Natural killer cell (primary cell): ENCODE results near the gene MTG1. TPM values are rescaled to one million over a fixed set of nuclear protein-coding genes. Genes with fewer than 3 reads are reported as not detected.
A peak's percentile ranks its signal among the peaks of the same experiment; 100 is the strongest.

Source experiments
- ATAC-seq, 3 donors: fragments of 150-1000 bp in 2 of 3; fragments of 200-7000 bp in 1 of 3; cut with Tn5 transposase; 1 replicate in 1 of 3; 2 replicates in 2 of 3; pipeline ENCODE4 v1.10.0; 2021; ENCODE audit warnings: mild to moderate bottlenecking in 2 of 3, moderate library complexity in 2 of 3
- DNase-seq, 2 donors: peaks; one replicate each; pipeline versions ENCODE4 v3.0.0 to v3.0.0-alpha.2; 2013 to 2021; ENCODE audit warnings: mixed read lengths in 1 of 2
- H3K27ac ChIP-seq: one replicate; pipeline ENCODE4 v1.5.1; 2013; ENCODE audit warnings: mild to moderate bottlenecking, low read length
- H3K27me3 ChIP-seq: one replicate; pipeline ENCODE4 v1.6.1; 2013; ENCODE audit warnings: low read length; ENCODE audit not compliant: control insufficient read depth, insufficient read depth
- H3K36me3 ChIP-seq: one replicate; pipeline ENCODE4 v1.6.1; 2013; ENCODE audit warnings: low read length; ENCODE audit not compliant: control insufficient read depth, insufficient read depth
- H3K4me1 ChIP-seq: one replicate; pipeline ENCODE4 v1.6.1; 2013; ENCODE audit warnings: low read length; ENCODE audit not compliant: control insufficient read depth, insufficient read depth
- H3K4me3 ChIP-seq: one replicate; pipeline ENCODE4 v1.5.1; 2013; ENCODE audit warnings: low read length
- H3K9me3 ChIP-seq: one replicate; pipeline ENCODE4 v1.6.1; 2013; ENCODE audit warnings: low read length; ENCODE audit not compliant: control insufficient read depth, insufficient read depth
- H3K27ac Mint-ChIP-seq, 2 donors: one replicate each; pipeline ENCODE4 v1.8.0; 2022; ENCODE audit warnings: mild to moderate bottlenecking in 2 of 2, mixed read lengths in 2 of 2, moderate library complexity in 1 of 2
- H3K27me3 Mint-ChIP-seq, 2 donors: one replicate each; pipeline ENCODE4 v1.8.0; 2022; ENCODE audit warnings: low read depth in 2 of 2, mixed read lengths in 2 of 2
- H3K36me3 Mint-ChIP-seq: one replicate; pipeline ENCODE4 v1.8.0; 2022; ENCODE audit warnings: mixed read lengths
- H3K4me1 Mint-ChIP-seq, 2 donors: one replicate each; pipeline ENCODE4 v1.8.0; 2022; ENCODE audit warnings: mixed read lengths in 2 of 2
- H3K4me3 Mint-ChIP-seq: one replicate; pipeline ENCODE4 v1.8.0; 2022; ENCODE audit warnings: mild to moderate bottlenecking, moderate library complexity, mixed read lengths
- H3K9me3 Mint-ChIP-seq, 2 donors: one replicate each; pipeline ENCODE4 v1.8.0; 2022; ENCODE audit warnings: mixed read lengths in 2 of 2
- WGBS: methylation state at CpG from one replicate; pipeline ENCODE4 v1.1.7; 2013; ENCODE audit warnings: missing lambda C conversion rate; ENCODE audit not compliant: insufficient coverage; 5-methylcytosine and 5-hydroxymethylcytosine counted together
- intact Hi-C: fragments of 100-400 bp; cut with micrococcal nuclease; formaldehyde crosslinking; loops from one replicate; pipeline ENCODE4 v1.14.2; 2022
- total RNA-seq, 4 donors: library from RNA; stranded (reverse); fragments of 120-200 nt in 1 of 4; gene quantifications; one replicate each; pipeline versions ENCODE4 v1.2.3 to v1.2.4, GENCODE V29; 2013 to 2022
- TF ChIP-seq, protein P1 (sequence below): fragments of 200-600 bp; IDR thresholded peaks from one replicate; pipeline ENCODE4 v1.8.0; 2022; ENCODE audit warnings: antibody characterized with exemption

MTG1 gene
- total RNA-seq, 3 donors from 2014 or later (not counting 1 experiment from before 2014, with no cell fraction given), result 64.3 to 76.3 (median 67.1) TPM

DNA sequence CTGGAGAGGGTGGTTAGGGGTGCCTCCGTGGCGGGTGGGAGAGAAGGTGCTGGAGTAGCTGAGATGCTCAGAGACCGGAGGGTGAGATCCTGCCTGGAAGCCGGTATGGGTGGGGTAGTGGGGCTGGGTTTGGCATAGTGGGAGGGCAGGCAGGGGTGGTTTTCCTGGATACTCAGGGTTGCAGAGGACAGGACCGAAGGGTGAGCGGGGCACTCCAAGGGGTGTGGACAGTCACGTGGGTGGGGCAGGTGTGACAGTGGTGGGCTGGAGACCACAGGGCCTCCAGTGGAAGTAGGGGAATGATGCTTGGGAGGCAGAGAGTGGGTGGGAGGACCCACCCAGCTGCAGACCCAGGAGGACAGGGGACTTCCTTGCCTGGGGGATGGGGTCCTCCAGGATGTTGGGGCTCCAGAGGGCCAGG, 61.7 kb downstream of the MTG1 start:
- Histone ChIP-seq H3K36me3 (no peaks in the 10 kb centered on the region), H3K4me3 (no peak overlapping the region), H3K27ac (no peak overlapping the region), H3K9me3 (no peaks in the 10 kb centered on the region), H3K4me1 (peaks cover 7% of the 10 kb centered on the region), H3K27me3 (no peaks in the 10 kb centered on the region)
- Mint-ChIP-seq H3K4me3 (no peak overlapping the region), H3K9me3 (no peaks in the 10 kb centered on the region), H3K36me3 (no peaks in the 10 kb centered on the region), H3K27ac (no peak overlapping the region), H3K4me1 (peaks cover 0 to 5% of the 10 kb centered on the region in 2 donors), H3K27me3 (no peaks in the 10 kb centered on the region)
- 73% methylated on average over 7 of the region's 7 CpGs for WGBS
- intact Hi-C loops, result no loop called here
- DNase-seq (no peak), ATAC-seq (no peak)
- TF ChIP-seq, protein P1, sequence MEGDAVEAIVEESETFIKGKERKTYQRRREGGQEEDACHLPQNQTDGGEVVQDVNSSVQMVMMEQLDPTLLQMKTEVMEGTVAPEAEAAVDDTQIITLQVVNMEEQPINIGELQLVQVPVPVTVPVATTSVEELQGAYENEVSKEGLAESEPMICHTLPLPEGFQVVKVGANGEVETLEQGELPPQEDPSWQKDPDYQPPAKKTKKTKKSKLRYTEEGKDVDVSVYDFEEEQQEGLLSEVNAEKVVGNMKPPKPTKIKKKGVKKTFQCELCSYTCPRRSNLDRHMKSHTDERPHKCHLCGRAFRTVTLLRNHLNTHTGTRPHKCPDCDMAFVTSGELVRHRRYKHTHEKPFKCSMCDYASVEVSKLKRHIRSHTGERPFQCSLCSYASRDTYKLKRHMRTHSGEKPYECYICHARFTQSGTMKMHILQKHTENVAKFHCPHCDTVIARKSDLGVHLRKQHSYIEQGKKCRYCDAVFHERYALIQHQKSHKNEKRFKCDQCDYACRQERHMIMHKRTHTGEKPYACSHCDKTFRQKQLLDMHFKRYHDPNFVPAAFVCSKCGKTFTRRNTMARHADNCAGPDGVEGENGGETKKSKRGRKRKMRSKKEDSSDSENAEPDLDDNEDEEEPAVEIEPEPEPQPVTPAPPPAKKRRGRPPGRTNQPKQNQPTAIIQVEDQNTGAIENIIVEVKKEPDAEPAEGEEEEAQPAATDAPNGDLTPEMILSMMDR, result no peak

DNA sequence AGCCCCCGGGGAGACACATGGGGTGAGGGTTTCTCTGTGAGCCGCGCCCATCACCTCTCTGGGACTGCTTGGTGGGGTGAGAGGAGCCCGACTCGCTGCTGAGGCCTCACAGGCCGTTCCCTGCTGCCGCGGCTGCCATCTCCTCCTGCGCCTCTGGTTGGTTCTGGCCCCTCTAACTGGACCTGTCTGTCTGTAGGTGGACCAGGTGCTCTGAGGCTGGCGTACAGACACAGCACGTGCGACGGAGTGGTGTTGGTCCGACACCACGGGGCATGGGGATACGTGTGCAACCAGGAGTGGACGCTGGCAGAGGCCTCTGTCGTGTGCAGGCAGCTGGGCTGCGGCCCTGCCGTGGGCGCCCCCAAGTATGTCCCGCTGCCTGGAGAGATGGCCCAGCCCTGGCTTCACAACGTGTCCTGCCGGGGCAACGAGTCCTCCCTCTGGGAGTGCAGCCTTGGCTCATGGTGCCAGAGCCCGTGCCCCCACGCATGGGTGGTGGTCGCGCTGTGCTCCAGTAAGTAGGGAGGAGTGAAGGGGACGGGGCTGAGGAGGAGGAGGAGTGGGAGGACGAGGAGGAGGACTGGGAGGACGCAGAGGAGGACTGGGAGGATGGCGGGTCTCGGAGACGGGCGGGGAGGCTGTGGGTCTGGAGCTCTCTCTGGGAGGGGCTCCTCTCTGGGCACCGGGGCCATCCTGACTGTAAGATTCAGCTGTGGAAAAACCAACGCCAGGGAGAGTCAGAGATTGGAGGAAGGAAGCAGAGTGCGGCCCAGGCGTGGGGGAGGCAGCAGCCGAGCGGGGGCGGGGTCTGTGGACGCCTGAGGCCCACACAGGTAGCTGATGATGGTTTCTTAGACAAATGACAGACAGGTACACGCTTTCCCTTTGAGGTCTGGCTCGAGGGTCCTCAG, 62.3 kb downstream of the MTG1 start:
- Histone ChIP-seq H3K4me1 (peaks cover 7% of the 10 kb centered on the region), H3K4me3 (no peak overlapping the region), H3K27ac (no peak overlapping the region), H3K36me3 (no peaks in the 10 kb centered on the region), H3K27me3 (no peaks in the 10 kb centered on the region), H3K9me3 (no peaks in the 10 kb centered on the region)
- H3K36me3 Mint-ChIP-seq, result no peaks in the 10 kb centered on the region
- TF ChIP-seq, protein P1, result no peak
- H3K9me3 Mint-ChIP-seq, result no peaks in the 10 kb centered on the region
- intact Hi-C loops, result no loop called here
- WGBS, result 88% methylated on average over 46 of the region's 46 CpGs
- peaks cover 0 to 5% of the 10 kb centered on the region in 2 donors for H3K4me1 Mint-ChIP-seq
- DNase-seq (no peak), ATAC-seq (no peak)
- H3K27ac Mint-ChIP-seq, result no peak overlapping the region
- H3K27me3 Mint-ChIP-seq, result no peaks in the 10 kb centered on the region
- no peak overlapping the region for H3K4me3 Mint-ChIP-seq

DNA sequence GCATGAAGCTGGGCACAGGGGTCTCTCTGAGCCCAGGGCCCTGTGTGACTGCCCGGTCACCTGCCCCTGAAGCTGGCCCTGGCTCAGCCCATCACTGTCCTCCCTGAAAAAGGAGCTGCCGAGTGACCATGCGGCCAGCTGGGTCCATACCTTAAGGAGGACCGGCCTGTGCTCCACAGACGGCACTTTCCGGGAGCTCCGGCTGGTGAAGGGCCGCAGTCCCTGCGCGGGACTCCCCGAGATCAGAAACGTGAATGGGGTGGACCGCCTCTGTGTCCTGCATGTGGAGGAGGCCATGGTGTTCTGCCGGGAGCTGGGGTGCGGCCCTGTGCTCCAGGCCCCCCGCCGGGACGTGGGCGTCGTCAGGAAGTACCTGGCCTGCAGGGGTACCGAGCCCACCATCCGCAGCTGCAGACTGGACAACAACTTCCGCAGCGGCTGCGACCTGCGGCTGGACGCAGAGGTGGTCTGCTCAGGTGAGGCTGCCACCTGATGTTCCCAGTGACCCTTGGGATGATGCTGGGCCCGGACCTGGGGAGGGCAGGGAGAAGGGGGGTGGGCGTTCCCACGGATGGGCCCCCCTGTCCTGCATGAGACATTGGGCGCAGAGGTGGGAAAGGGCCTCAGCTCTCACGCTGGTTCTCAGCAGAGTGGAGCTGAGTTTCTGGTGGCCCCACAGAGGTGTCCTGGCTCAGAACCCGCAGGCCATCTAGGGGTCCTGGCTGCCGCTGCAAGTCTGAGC, 63.3 kb downstream of the MTG1 start:
- no peaks in the 10 kb centered on the region for H3K9me3 ChIP-seq
- ATAC-seq (no peak), DNase-seq (peak in 1 of 2 donors; percentile 13)
- intact Hi-C loops, result no loop called here
- Mint-ChIP-seq H3K36me3 (no peaks in the 10 kb centered on the region), H3K27ac (no peak overlapping the region), H3K9me3 (no peaks in the 10 kb centered on the region), H3K27me3 (no peaks in the 10 kb centered on the region), H3K4me3 (no peak overlapping the region), H3K4me1 (peaks cover 0 to 5% of the 10 kb centered on the region in 2 donors)
- H3K27ac ChIP-seq, result no peak overlapping the region
- H3K4me3 ChIP-seq, result no peak overlapping the region
- TF ChIP-seq, protein P1, result no peak
- peaks cover 7% of the 10 kb centered on the region for H3K4me1 ChIP-seq
- no peaks in the 10 kb centered on the region for H3K36me3 ChIP-seq
- WGBS, result 96% methylated on average over 34 of the region's 34 CpGs
- no peaks in the 10 kb centered on the region for H3K27me3 ChIP-seq
